GM13977 (cell line): ENCODE results near the gene MGLL.
A peak's percentile ranks its signal among the peaks of the same experiment; 100 is the strongest.

Experiments used
- DNase-seq: peaks from one replicate; pipeline ENCODE4 v3.0.0; 2012; ENCODE audit warnings: low spot score
- CTCF ChIP-seq: IDR thresholded peaks from 2 replicates; pipeline ENCODE4 v1.5.1; 2012; ENCODE audit warnings: mild to moderate bottlenecking, control low read depth; ENCODE audit not compliant: insufficient read depth; ENCODE audit errors: extremely low read depth, missing control alignments
- in situ Hi-C: fragments of 300-500 bp; cut with MboI; formaldehyde crosslinking; loops from one replicate; pipeline ENCODE4 v1.12.0; 2022; ENCODE audit warnings: low sequenced_read_pairs, low pct_unique_long_range_greater_than_20kb, mixed read lengths, inconsistent platforms; ENCODE audit not compliant: unreplicated experiment

Gene MGLL

GRCh38 chr3:127693336-127693843, 128.9 kb downstream of the MGLL start:
- DNase-seq = no peak
- in situ Hi-C loops = no loop called here
- TF ChIP-seq CTCF = no peak

GRCh38 chr3:127692501-127693335, 129.6 kb downstream of the MGLL start:
- no peak for DNase-seq
- no peak for TF ChIP-seq CTCF
- in situ Hi-C loops = no loop called here

GRCh38 chr3:127691974-127692373, 130.3 kb downstream of the MGLL start:
- DNase-seq = no peak
- no peak for TF ChIP-seq CTCF
- in situ Hi-C loops = no loop called here

GRCh38 chr3:127691489-127691888, 130.8 kb downstream of the MGLL start:
- TF ChIP-seq CTCF = no peak
- in situ Hi-C loops = no loop called here
- DNase-seq = no peak

GRCh38 chr3:127690823-127691452, 131.4 kb downstream of the MGLL start:
- peak; percentile 33 for TF ChIP-seq CTCF
- in situ Hi-C loops = no loop called here
- no peak for DNase-seq

- no peak for TF ChIP-seq CTCF
- in situ Hi-C loops = no loop called here
- no peak for DNase-seq
Measured at GRCh38 chr3:127690106-127690505, 132.2 kb downstream of the MGLL start.
